ENCODE measurements around the gene SEPTIN11. TPM values are rescaled to one million over a fixed set of nuclear protein-coding genes. Genes with fewer than 3 reads are reported as not detected.

SEPTIN11 gene
- total and polyA plus RNA-seq, 2 of the 8 experiments (the other 6 are each of a cell fraction or from before 2014, with no cell fraction given): 32.2 to 110 TPM

- POLR2A ChIA-PET (ENCODE audit: partially characterized antibody): no interaction called here
- Histone ChIP-seq H3K14ac (ENCODE audit: insufficient read length) (no peak overlapping the region), H2BK12ac (ENCODE audit: low read depth, low read length) (no peak overlapping the region), H3K4me3 (ENCODE audit: extremely low read depth in 1 of 4, insufficient read depth in 2 of 4, low read depth in 3 of 4, low read length in 4 of 4) (no peak overlapping the region), H3K9ac (replicated peaks in 1 of 4; ENCODE audit: extremely low read depth in 1 of 4, low read depth in 3 of 4, low read length in 3 of 4) (no peak overlapping the region), H3K4me2 (ENCODE audit: insufficient read depth in 1 of 2, low read depth in 2 of 2, low read length in 2 of 2) (no peak overlapping the region), H3K27me3 (replicated peaks in 1 of 4; ENCODE audit: control insufficient read depth in 3 of 4, extremely low read depth in 1 of 4, insufficient read depth in 3 of 4, low read length in 3 of 4) (no peaks in the 10 kb centered on the region), H3K79me1 (ENCODE audit: low read depth, low read length) (peaks cover 2% of the 10 kb centered on the region), H4K20me1 (replicated peaks in 1 of 2; ENCODE audit: control insufficient read depth in 1 of 2, insufficient read depth in 2 of 2, low read length in 2 of 2) (peaks cover 0 to 2% of the 10 kb centered on the region in 2 experiments), H4K5ac (ENCODE audit: insufficient read length, low read depth, low read length) (no peak overlapping the region), H4K91ac (replicated peaks; ENCODE audit: insufficient read length, low read length) (no peak overlapping the region), H3K56ac (replicated peaks; ENCODE audit: insufficient read length, low read depth, low read length) (no peak overlapping the region), H2BK120ac (replicated peaks; ENCODE audit: low read depth, low read length) (no peak overlapping the region), H3K4me1 (replicated peaks in 1 of 4; ENCODE audit: control insufficient read depth in 3 of 4, insufficient read depth in 4 of 4, low read length in 3 of 4) (peaks cover 3 to 12% (median 6%) of the 10 kb centered on the region in 4 experiments; a peak in 4 of 7 replicates), H3K18ac (ENCODE audit: extremely low read depth, low read length) (no peak overlapping the region), H2BK20ac (ENCODE audit: low read length) (no peak overlapping the region), H3K79me2 (ENCODE audit: control insufficient read depth in 1 of 2, insufficient read depth in 2 of 2, low read length in 2 of 2) (peaks cover 0 to 51% of the 10 kb centered on the region in 2 experiments; a peak in 3 of 4 replicates), H3K27ac (ENCODE audit: low read depth, low read length) (no peak overlapping the region), H3K4ac (replicated peaks; ENCODE audit: insufficient read length, low read depth, low read length) (no peak overlapping the region), H2BK15ac (ENCODE audit: low read length) (no peak overlapping the region), H3K23me2 (ENCODE audit: low read depth, low read length) (no peaks in the 10 kb centered on the region; the same call in 1 of the 2 replicates), H2AK5ac (ENCODE audit: low read depth, low read length) (no peak overlapping the region), H3K23ac (ENCODE audit: insufficient read length) (no peak overlapping the region), H4K8ac (ENCODE audit: extremely low read depth, insufficient read depth, low read length) (no peak overlapping the region), H2AFZ (ENCODE audit: low read length) (no peak overlapping the region), H2BK5ac (ENCODE audit: low read depth, low read length) (no peak overlapping the region), H3K36me3 (ENCODE audit: control insufficient read depth in 2 of 4, insufficient read depth in 4 of 4, low read length in 3 of 4) (no peaks in the 10 kb centered on the region), H3K9me3 (ENCODE audit: insufficient read depth in 2 of 2, low read depth in 1 of 2, low read length in 1 of 2) (no peaks in the 10 kb centered on the region)
- FAIRE-seq (no peak), DNase-seq (ENCODE audit: low read depth in 1 of 2, low spot score in 2 of 2) (no peak)
- TF ChIP-seq SIRT6 (IDR thresholded peaks at IDR 0.05; ENCODE audit: low read length): no peak
- no peak for TF ChIP-seq BACH1 (IDR thresholded peaks at IDR 0.05; ENCODE audit: low read length)
- TF ChIP-seq HDAC2 (IDR thresholded peaks at IDR 0.05; ENCODE audit: borderline replicate concordance in 1 of 2, low read depth in 2 of 2, low read length in 2 of 2): no peak
- no peak for TF ChIP-seq POLR2AphosphoS5 (IDR thresholded peaks at IDR 0.05; ENCODE audit: low read depth, low read length)
- CTCF ChIA-PET (ENCODE audit: partially characterized antibody): interaction anchor here (0.6 to 1.7 kb wide), 4 partner anchors 10 to 149 kb away, joined by 3 to 5 read pairs (median 4); no protein-coding TSS in a partner anchor
- WGBS, 2 experiments (ENCODE audit: extremely low coverage in 1 of 2, insufficient coverage in 1 of 2, insufficient read length in 1 of 2, insufficient replicate concordance in 2 of 2, low coverage in 1 of 2, low lambda C conversion rate in 2 of 2, missing lambda C conversion rate in 1 of 2): 88% methylated on average over 3 of the region's 3 CpGs; no CpG with 5 or more reads in 1 of the 2 experiments
Measured at GRCh38 chr4:76981644-76982043, 32.1 kb downstream of the SEPTIN11 start.
